Testis (tissue), 3 donors: ENCODE results near the gene ENTHD1. TPM values are rescaled to one million over a fixed set of nuclear protein-coding genes. Genes with fewer than 3 reads are reported as not detected.

Experiments used
- DNase-seq: peaks from one replicate; pipeline ENCODE4 v3.0.0-alpha.2; 2019
- H3K27ac ChIP-seq, 2 donors: fragments of 200-600 bp; sonication (generic); one replicate each; pipeline ENCODE4 v1.5.1; 2019
- H3K27me3 ChIP-seq: fragments of 200-600 bp; sonication (generic); one replicate; pipeline ENCODE4 v1.5.1; 2019
- H3K36me3 ChIP-seq: fragments of 200-600 bp; sonication (generic); one replicate; pipeline ENCODE4 v1.5.1; 2017; ENCODE audit warnings: low read depth; ENCODE audit errors: missing control alignments
- H3K4me1 ChIP-seq: fragments of 200-600 bp; sonication (generic); one replicate; pipeline ENCODE4 v1.5.1; 2019
- H3K4me3 ChIP-seq, 2 donors: fragments of 200-600 bp; sonication (generic); one replicate each; pipeline ENCODE4 v1.5.1; 2017 to 2019
- H3K9me3 ChIP-seq: fragments of 200-600 bp; sonication (generic); one replicate; pipeline ENCODE4 v1.5.1; 2017
- POLR2A ChIP-seq: fragments of 450-650 bp; IDR thresholded peaks from one replicate; pipeline ENCODE4 v1.6.1; 2017; ENCODE audit warnings: antibody characterized with exemption, mild to moderate bottlenecking, moderate library complexity
- WGBS, 2 donors: methylation state at CpG; one replicate each; pipeline ENCODE4 v1.1.5; 2018; 5-methylcytosine and 5-hydroxymethylcytosine counted together
- intact Hi-C: fragments of 100-400 bp; cut with DNase I; formaldehyde crosslinking; loops from one replicate; pipeline ENCODE4 v1.15.1; 2023; ENCODE audit warnings: low total_unique reads
- polyA plus RNA-seq: library from polyadenylated mRNA; stranded (reverse); fragments of 350-450 nt; fragmentation: Illumina TruSeq; extraction: RNeasy Lipid Tissue Mini Kit (QIAGEN cat#74804); gene quantifications from one replicate; pipeline ENCODE4 v1.2.3, GENCODE V29; 2014; ENCODE audit warnings: low read depth, low replicate concordance; ENCODE audit not compliant: insufficient read depth
- total RNA-seq, 2 donors: library from RNA; depleted of rRNA; stranded (reverse); fragments of >200 nt; gene quantifications; one replicate each; pipeline ENCODE4 v1.2.3, GENCODE V29; 2016
- TF ChIP-seq, protein P1 (sequence below), 3 experiments: fragments of 450-650 bp in 2 of 3; fragments of 200-600 bp in 1 of 3; sonication (generic) in 1 of 3; IDR thresholded peaks; one replicate each; pipeline ENCODE4 v1.5.1; 2016 to 2019; ENCODE audit warnings: antibody characterized with exemption in 3 of 3, mild to moderate bottlenecking in 2 of 3, moderate library complexity in 1 of 3

The ENTHD1 gene
- total and polyA plus RNA-seq, 3 donors from 2014 or later: 10.9 to 21.1 (median 12.0) TPM

GRCh38 chr22:39825661-39826102 lies 67.9 kb downstream of the ENTHD1 start:
- no peaks in the 10 kb centered on the region for H3K27me3 ChIP-seq
- no peaks in the 10 kb centered on the region for H3K4me1 ChIP-seq
- no peak for DNase-seq
- intact Hi-C loops: no loop called here
- H3K27ac ChIP-seq: no peak overlapping the region
- WGBS, 2 donors: 87 to 94% methylated on average over 3 of the region's 3 CpGs
- no peak for TF ChIP-seq POLR2A
- TF ChIP-seq, protein P1, sequence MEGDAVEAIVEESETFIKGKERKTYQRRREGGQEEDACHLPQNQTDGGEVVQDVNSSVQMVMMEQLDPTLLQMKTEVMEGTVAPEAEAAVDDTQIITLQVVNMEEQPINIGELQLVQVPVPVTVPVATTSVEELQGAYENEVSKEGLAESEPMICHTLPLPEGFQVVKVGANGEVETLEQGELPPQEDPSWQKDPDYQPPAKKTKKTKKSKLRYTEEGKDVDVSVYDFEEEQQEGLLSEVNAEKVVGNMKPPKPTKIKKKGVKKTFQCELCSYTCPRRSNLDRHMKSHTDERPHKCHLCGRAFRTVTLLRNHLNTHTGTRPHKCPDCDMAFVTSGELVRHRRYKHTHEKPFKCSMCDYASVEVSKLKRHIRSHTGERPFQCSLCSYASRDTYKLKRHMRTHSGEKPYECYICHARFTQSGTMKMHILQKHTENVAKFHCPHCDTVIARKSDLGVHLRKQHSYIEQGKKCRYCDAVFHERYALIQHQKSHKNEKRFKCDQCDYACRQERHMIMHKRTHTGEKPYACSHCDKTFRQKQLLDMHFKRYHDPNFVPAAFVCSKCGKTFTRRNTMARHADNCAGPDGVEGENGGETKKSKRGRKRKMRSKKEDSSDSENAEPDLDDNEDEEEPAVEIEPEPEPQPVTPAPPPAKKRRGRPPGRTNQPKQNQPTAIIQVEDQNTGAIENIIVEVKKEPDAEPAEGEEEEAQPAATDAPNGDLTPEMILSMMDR (IDR thresholded peaks at IDR 0.05): no peak
- no peaks in the 10 kb centered on the region for H3K36me3 ChIP-seq
- no peaks in the 10 kb centered on the region for H3K9me3 ChIP-seq
- no peak overlapping the region for H3K4me3 ChIP-seq

DNA sequence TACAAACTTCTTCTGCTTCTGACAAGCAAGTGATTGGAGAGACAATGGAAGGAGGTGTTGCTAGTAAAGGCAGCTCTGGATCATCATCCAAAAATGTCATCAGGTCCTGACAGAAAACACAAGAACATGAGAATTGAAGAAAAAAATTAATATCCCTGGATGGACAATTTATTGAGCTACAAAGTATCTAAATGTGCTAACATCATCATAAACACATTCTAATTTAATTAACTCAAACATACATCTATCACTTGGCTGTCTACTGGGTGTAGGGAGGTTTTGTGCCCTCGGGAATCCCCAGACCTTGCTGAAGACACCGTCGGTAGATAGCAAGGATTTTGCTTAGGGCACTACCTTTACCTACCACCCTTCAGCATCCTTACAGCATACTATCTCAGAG lies 72.6 kb downstream of the ENTHD1 start:
- 71 to 79% methylated on average over 3 of the region's 3 CpGs for WGBS, 2 donors
- TF ChIP-seq, protein P1 (IDR thresholded peaks at IDR 0.05): no peak
- TF ChIP-seq POLR2A: no peak
- Histone ChIP-seq H3K36me3 (no peaks in the 10 kb centered on the region), H3K27me3 (no peaks in the 10 kb centered on the region), H3K9me3 (no peaks in the 10 kb centered on the region), H3K27ac (no peak overlapping the region), H3K4me3 (no peak overlapping the region), H3K4me1 (no peaks in the 10 kb centered on the region)
- intact Hi-C loops: no loop called here
- no peak for DNase-seq

GRCh38 chr22:39820256-39820655 lies 73.3 kb downstream of the ENTHD1 start:
- Histone ChIP-seq H3K4me1 (no peaks in the 10 kb centered on the region), H3K4me3 (no peak overlapping the region), H3K36me3 (no peaks in the 10 kb centered on the region), H3K27ac (no peak overlapping the region), H3K27me3 (no peaks in the 10 kb centered on the region), H3K9me3 (no peaks in the 10 kb centered on the region)
- no peak for DNase-seq
- TF ChIP-seq, protein P1 (IDR thresholded peaks at IDR 0.05): no peak
- TF ChIP-seq POLR2A: no peak
- 50 to 64% methylated on average over 4 of the region's 4 CpGs for WGBS, 2 donors
- intact Hi-C loops: no loop called here

- DNase-seq: no peak
- intact Hi-C loops: no loop called here
- Histone ChIP-seq H3K36me3 (no peaks in the 10 kb centered on the region), H3K27ac (no peak overlapping the region), H3K4me3 (no peak overlapping the region), H3K27me3 (no peaks in the 10 kb centered on the region), H3K9me3 (no peaks in the 10 kb centered on the region), H3K4me1 (no peaks in the 10 kb centered on the region)
- 87 to 90% methylated on average over 2 of the region's 2 CpGs for WGBS, 2 donors
- TF ChIP-seq, protein P1 (IDR thresholded peaks at IDR 0.05): no peak
- no peak for TF ChIP-seq POLR2A
Observed at GRCh38 chr22:39819429-39819828, 74.1 kb downstream of the ENTHD1 start.

DNA sequence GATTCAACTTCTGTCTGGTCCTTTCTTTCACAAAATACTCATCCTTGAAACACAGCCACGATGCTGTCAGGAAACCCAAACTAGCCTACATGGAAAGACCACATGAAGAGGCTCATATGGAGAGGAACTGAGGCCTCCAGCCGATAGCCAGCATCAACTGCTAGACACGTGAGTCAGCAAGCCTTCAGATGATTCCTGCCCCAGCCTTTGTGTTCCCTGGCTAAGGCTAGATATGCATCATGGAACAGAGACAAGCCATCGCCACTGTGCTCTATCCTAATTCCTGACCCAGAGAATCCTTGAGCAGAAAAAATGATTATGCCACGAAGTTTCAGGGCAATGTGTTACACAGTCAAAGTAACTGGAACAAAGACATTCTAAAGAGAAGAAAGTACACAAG lies 75.5 kb downstream of the ENTHD1 start:
- H3K36me3 ChIP-seq: no peaks in the 10 kb centered on the region
- no peaks in the 10 kb centered on the region for H3K9me3 ChIP-seq
- no peaks in the 10 kb centered on the region for H3K27me3 ChIP-seq
- no peak overlapping the region for H3K27ac ChIP-seq
- no peaks in the 10 kb centered on the region for H3K4me1 ChIP-seq
- TF ChIP-seq, protein P1 (IDR thresholded peaks at IDR 0.05): no peak
- TF ChIP-seq POLR2A: no peak
- intact Hi-C loops: no loop called here
- 63 to 74% methylated on average over 5 of the region's 5 CpGs for WGBS, 2 donors
- no peak for DNase-seq
- H3K4me3 ChIP-seq: no peak overlapping the region
